Lower lobe of right lung (tissue), 2 donors: Measurements from ENCODE around the gene KDM4B. TPM values are rescaled to one million over a fixed set of nuclear protein-coding genes. Genes with fewer than 3 reads are reported as not detected.

Experiments
- ATAC-seq, 2 donors: fragments of 200-7000 bp; cut with Tn5 transposase; one replicate each; pipeline ENCODE4 v1.9.1; 2020 to 2022; ENCODE audit warnings: mild to moderate bottlenecking in 2 of 2, moderate library complexity in 2 of 2
- DNase-seq: peaks from one replicate; pipeline ENCODE4 v3.0.0-alpha.2; 2020
- H3K27ac ChIP-seq: fragments of 200-600 bp; one replicate; pipeline ENCODE4 v1.8.0; 2022
- H3K27me3 ChIP-seq: fragments of 200-600 bp; one replicate; pipeline ENCODE4 v1.8.0; 2022; ENCODE audit warnings: low read depth
- H3K36me3 ChIP-seq: fragments of 200-600 bp; one replicate; pipeline ENCODE4 v1.8.0; 2022; ENCODE audit warnings: mild to moderate bottlenecking
- H3K4me1 ChIP-seq: fragments of 200-600 bp; one replicate; pipeline ENCODE4 v1.8.0; 2022
- H3K4me3 ChIP-seq: fragments of 200-600 bp; one replicate; pipeline ENCODE4 v1.8.0; 2022; ENCODE audit warnings: mild to moderate bottlenecking
- H3K9me3 ChIP-seq: fragments of 200-600 bp; one replicate; pipeline ENCODE4 v1.8.0; 2022
- CTCF ChIP-seq: fragments of 200-600 bp; IDR thresholded peaks from one replicate; pipeline ENCODE4 v1.8.0; 2022; ENCODE audit warnings: antibody characterized with exemption, mild to moderate bottlenecking
- intact Hi-C: fragments of 100-400 bp; cut with DNase I; formaldehyde crosslinking; loops from one replicate; pipeline ENCODE4 v1.11.0; 2022
- total RNA-seq: library from RNA; stranded (reverse); fragmentation: NEBNext Ultra II Directional; extraction: Animal tissue kit (Norgen Biotek cat#: 25700); gene quantifications from one replicate; pipeline ENCODE4 v1.2.1, GENCODE V29; 2021
- donor health status: DM: no; HTN: yes; CAD: no; lungs with severe emphysema.

KDM4B gene
- total RNA-seq, 1 donor from 2014 or later, result 40.3 TPM

GRCh38 chr19:5116292-5116691 is 147.4 kb downstream of the KDM4B start:
- peaks cover 55% of the 10 kb centered on the region for H3K36me3 ChIP-seq
- intact Hi-C loops, result no loop called here

DNA sequence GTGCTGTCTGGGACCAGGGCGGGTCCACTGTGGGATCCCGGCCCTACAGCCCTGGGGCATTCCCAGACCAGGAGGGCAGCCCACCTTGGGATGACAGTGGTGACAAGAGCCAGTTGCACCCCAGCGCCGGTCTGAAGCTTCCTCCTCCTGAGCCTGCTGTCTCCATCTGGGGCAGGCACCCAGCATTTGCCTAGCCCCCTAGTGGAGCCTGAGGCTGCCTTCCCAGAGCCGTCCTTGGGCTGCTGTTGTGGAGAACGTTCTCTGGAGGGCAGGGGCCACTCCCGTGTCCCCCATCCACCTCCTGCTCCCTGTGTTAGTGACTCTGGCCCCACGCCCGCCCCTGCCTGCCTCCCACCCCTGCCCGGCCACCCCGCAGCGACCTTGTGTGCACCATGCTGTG is 148.5 kb downstream of the KDM4B start:
- peaks cover 55% of the 10 kb centered on the region for H3K36me3 ChIP-seq
- no peaks in the 10 kb centered on the region for H3K4me1 ChIP-seq
- intact Hi-C loops, result no loop called here
- DNase-seq (no peak), ATAC-seq (no peak)
- H3K27me3 ChIP-seq, result no peaks in the 10 kb centered on the region
- no peak overlapping the region for H3K4me3 ChIP-seq
- TF ChIP-seq CTCF, result no peak
- H3K9me3 ChIP-seq, result no peaks in the 10 kb centered on the region
- H3K27ac ChIP-seq, result no peak overlapping the region

More at GRCh38 chr19:5116292-5116691, 147.4 kb downstream of the KDM4B start:
- TF ChIP-seq CTCF, result no peak
- DNase-seq (no peak), ATAC-seq (no peak)
- Histone ChIP-seq H3K4me1 (no peaks in the 10 kb centered on the region), H3K27ac (no peak overlapping the region), H3K4me3 (no peak overlapping the region), H3K9me3 (no peaks in the 10 kb centered on the region), H3K27me3 (no peaks in the 10 kb centered on the region)

GRCh38 chr19:5118026-5118425 is 149.1 kb downstream of the KDM4B start:
- intact Hi-C loops, result no loop called here
- Histone ChIP-seq H3K27me3 (no peaks in the 10 kb centered on the region), H3K9me3 (no peaks in the 10 kb centered on the region), H3K36me3 (peaks cover 55% of the 10 kb centered on the region), H3K4me1 (no peaks in the 10 kb centered on the region), H3K27ac (no peak overlapping the region), H3K4me3 (no peak overlapping the region)
- ATAC-seq, result no peak
- TF ChIP-seq CTCF, result no peak
- DNase-seq, result no peak

DNA sequence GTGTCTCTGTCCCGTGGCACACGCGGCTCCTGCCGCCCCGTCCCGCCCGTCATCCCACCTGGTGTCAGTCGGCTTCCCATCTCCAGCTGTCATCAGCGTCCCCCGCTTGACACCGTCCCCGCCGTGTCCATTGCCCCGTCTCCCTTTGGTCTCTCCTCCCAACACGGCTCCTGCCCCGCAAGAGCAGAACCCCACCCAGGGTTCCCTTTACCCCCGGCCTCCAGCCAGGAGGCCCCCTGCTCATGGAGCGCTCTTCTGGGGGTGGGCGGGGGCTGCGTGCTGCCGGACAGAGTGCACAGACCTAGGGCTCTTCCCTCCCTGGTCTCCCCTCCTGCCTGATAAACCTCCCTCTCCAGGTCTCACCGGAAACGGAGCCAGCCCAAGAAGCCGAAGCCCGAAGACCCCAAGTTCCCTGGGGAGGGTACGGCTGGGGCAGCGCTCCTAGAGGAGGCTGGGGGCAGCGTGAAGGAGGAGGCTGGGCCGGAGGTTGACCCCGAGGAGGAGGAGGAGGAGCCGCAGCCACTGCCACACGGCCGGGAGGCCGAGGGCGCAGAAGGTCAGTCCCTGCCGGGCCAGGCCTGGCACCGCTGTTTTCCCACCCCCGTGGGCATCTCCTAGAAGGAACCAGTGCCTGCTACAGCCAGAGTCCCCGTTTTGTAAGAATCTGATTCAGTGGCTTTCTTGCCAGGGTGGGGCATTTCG is 150.5 kb downstream of the KDM4B start:
- DNase-seq, result no peak
- Histone ChIP-seq H3K27me3 (no peaks in the 10 kb centered on the region), H3K9me3 (no peaks in the 10 kb centered on the region), H3K27ac (no peak overlapping the region), H3K4me1 (no peaks in the 10 kb centered on the region), H3K36me3 (peaks cover 44% of the 10 kb centered on the region), H3K4me3 (no peak overlapping the region)
- no peak for ATAC-seq
- intact Hi-C loops, result no loop called here
- TF ChIP-seq CTCF, result no peak

GRCh38 chr19:5120321-5120720 is 151.4 kb downstream of the KDM4B start:
- H3K36me3 ChIP-seq, result peaks cover 44% of the 10 kb centered on the region
- H3K4me3 ChIP-seq, result no peak overlapping the region
- DNase-seq (no peak), ATAC-seq (no peak)
- no peaks in the 10 kb centered on the region for H3K9me3 ChIP-seq
- H3K4me1 ChIP-seq, result no peaks in the 10 kb centered on the region
- H3K27me3 ChIP-seq, result no peaks in the 10 kb centered on the region
- no peak overlapping the region for H3K27ac ChIP-seq
- no peak for TF ChIP-seq CTCF
- intact Hi-C loops, result no loop called here
